SU-DHL-6 (cell line): Measurements from ENCODE around the gene ACSL5.

Source experiments
- H2AFZ ChIP-seq: fragments of 200-600 bp; sonication (generic); 2 replicates; pipeline ENCODE4 v1.6.1; 2014; ENCODE audit warnings: low read depth, mild to moderate bottlenecking, moderate library complexity, mixed read lengths, antibody characterized with exemption, low read length; ENCODE audit not compliant: severe bottlenecking
- H3F3A ChIP-seq: fragments of 200-600 bp; shearing (Covaris generic); 2 replicates; pipeline ENCODE4 v1.6.0; 2016; ENCODE audit warnings: antibody characterized with exemption, mild to moderate bottlenecking; ENCODE audit not compliant: insufficient read depth
- H3K27ac ChIP-seq: fragments of 200-600 bp; sonication (generic); 2 replicates; pipeline ENCODE4 v1.5.1; 2016; ENCODE audit warnings: low read depth, mild to moderate bottlenecking, low read length, moderate library complexity, mixed read lengths
- H3K27me3 ChIP-seq: fragments of 200-600 bp; sonication (generic), shearing (Covaris generic); 2 replicates; pipeline ENCODE4 v1.6.0; 2014; ENCODE audit warnings: mild to moderate bottlenecking, low read length
- H3K36me3 ChIP-seq: fragments of 200-600 bp; sonication (generic); 2 replicates; pipeline ENCODE4 v1.6.1; 2014; ENCODE audit warnings: mild to moderate bottlenecking, low read length, mixed read lengths
- H3K4me2 ChIP-seq: fragments of 300-600, 200-600 bp; shearing (Covaris generic), sonication (generic); 2 replicates; pipeline ENCODE4 v1.6.0; 2014; ENCODE audit warnings: low read length, low read depth, mild to moderate bottlenecking; ENCODE audit not compliant: poor library complexity, severe bottlenecking
- H3K4me3 ChIP-seq: fragments of 200-600 bp; sonication (generic); 2 replicates; pipeline ENCODE4 v1.5.1; 2014; ENCODE audit warnings: antibody characterized with exemption, low read length, mild to moderate bottlenecking, mixed read lengths; ENCODE audit not compliant: insufficient read depth, poor library complexity, severe bottlenecking
- H3K79me2 ChIP-seq: fragments of 200-600 bp; sonication (generic); 2 replicates; pipeline ENCODE4 v1.6.1; 2014; ENCODE audit warnings: mild to moderate bottlenecking, low read length, moderate library complexity; ENCODE audit not compliant: insufficient read depth
- H3K9ac ChIP-seq: fragments of 200-600 bp; sonication (generic); 2 replicates; pipeline ENCODE4 v1.7.0; 2014; ENCODE audit warnings: mild to moderate bottlenecking, low read length
- H3K9me2 ChIP-seq: fragments of 200-600 bp; sonication (generic); replicated peaks from 2 replicates; pipeline ENCODE4 v1.6.1; 2014; ENCODE audit warnings: low read length; ENCODE audit not compliant: insufficient read depth
- H3K9me3 ChIP-seq: fragments of 200-600 bp; sonication (generic); 2 replicates; pipeline ENCODE4 v1.6.1; 2014; ENCODE audit warnings: low read length, mixed read lengths; ENCODE audit not compliant: insufficient read depth
- H4K20me1 ChIP-seq: fragments of 200-600 bp; sonication (generic); 2 replicates; pipeline ENCODE4 v1.6.1; 2014; ENCODE audit warnings: low read depth, mild to moderate bottlenecking, antibody characterized with exemption, low read length, moderate library complexity, mixed read lengths
- EZH2phosphoT487 ChIP-seq: fragments of 200-600 bp; sonication (generic), shearing (Covaris generic); conservative IDR thresholded peaks from 2 replicates; pipeline ENCODE4 v1.6.1; 2018; ENCODE audit warnings: mild to moderate bottlenecking, antibody characterized with exemption, low read length, moderate library complexity, mixed read lengths
- TF ChIP-seq, protein P1 (sequence below): fragments of 200-600 bp; sonication (generic); IDR thresholded peaks from one replicate; pipeline ENCODE4 v1.5.1; 2017; ENCODE audit warnings: antibody characterized with exemption, mild to moderate bottlenecking, low read length, moderate library complexity; ENCODE audit not compliant: insufficient read depth, poor library complexity, severe bottlenecking

ACSL5 gene

DNA sequence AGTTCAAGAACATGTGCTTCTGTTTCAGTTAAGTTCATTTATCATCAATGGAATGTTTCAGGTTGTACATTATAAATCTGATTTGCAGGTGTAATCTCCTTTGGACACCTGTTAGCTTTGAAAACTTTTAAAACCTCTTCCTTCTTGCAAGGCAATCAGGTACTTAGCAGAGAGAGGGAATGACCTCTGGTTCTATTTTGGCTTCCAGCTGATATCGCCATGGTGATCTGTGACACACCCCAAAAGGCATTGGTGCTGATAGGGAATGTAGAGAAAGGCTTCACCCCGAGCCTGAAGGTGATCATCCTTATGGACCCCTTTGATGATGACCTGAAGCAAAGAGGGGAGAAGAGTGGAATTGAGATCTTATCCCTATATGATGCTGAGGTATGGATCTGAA lies 35.4 kb downstream of the ACSL5 start:
- Histone ChIP-seq H3K9me3 (no peaks in the 10 kb centered on the region), H3K4me3 (no peak overlapping the region), H3K9me2 (no peaks in the 10 kb centered on the region), H3K27me3 (no peaks in the 10 kb centered on the region), H2AFZ (no peak overlapping the region), H3K79me2 (no peaks in the 10 kb centered on the region), H3F3A (no peaks in the 10 kb centered on the region), H3K36me3 (peaks cover 4% of the 10 kb centered on the region; the same call in 1 of the 2 replicates), H3K9ac (no peak overlapping the region), H3K27ac (no peak overlapping the region), H3K4me2 (no peak overlapping the region), H4K20me1 (no peaks in the 10 kb centered on the region)
- TF ChIP-seq EZH2phosphoT487, result no peak
- TF ChIP-seq, protein P1, sequence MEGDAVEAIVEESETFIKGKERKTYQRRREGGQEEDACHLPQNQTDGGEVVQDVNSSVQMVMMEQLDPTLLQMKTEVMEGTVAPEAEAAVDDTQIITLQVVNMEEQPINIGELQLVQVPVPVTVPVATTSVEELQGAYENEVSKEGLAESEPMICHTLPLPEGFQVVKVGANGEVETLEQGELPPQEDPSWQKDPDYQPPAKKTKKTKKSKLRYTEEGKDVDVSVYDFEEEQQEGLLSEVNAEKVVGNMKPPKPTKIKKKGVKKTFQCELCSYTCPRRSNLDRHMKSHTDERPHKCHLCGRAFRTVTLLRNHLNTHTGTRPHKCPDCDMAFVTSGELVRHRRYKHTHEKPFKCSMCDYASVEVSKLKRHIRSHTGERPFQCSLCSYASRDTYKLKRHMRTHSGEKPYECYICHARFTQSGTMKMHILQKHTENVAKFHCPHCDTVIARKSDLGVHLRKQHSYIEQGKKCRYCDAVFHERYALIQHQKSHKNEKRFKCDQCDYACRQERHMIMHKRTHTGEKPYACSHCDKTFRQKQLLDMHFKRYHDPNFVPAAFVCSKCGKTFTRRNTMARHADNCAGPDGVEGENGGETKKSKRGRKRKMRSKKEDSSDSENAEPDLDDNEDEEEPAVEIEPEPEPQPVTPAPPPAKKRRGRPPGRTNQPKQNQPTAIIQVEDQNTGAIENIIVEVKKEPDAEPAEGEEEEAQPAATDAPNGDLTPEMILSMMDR, result no peak

DNA sequence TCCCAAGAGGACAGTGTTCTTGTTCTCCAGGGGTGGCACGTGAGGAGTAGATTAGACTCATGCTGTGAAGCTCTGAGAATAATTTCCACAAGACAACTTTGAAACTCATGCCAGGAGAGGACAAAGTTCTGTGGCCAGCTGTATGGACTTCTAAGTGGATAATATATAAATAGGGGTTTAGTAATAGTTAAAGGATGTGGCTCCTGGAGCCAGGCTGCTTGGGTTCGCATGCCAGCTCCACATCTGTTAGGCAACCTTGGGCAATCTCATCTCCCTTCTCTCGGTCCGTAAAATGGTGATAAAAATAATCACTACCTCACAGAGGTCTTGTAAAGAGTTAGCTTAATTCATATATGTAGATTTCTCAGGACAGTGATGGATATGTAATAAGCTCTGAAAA lies 35.8 kb downstream of the ACSL5 start:
- TF ChIP-seq, protein P1, result no peak
- H3K36me3 ChIP-seq, result peaks cover 5% of the 10 kb centered on the region; the same call in 1 of the 2 replicates

DNA sequence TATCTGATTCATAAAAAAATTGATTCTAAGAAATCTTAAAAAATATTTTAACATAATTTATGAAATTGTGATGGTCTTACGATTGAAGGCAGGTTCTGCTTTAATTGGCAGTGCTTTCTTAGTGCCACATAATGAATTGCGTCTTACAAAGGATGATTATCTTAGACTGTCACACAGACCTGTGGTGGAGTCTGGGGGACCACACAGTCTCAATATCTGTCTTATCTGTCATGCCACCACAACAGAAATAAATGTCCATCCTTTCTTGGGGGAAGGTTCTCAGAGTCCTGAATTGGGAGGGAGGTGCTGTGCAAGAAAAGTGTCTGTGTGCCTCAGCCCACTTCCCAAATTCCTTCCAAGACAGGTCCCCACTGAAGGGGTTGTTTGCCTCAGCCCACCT lies 38.8 kb downstream of the ACSL5 start:
- H2AFZ ChIP-seq, result no peak overlapping the region
- TF ChIP-seq EZH2phosphoT487, result no peak
- TF ChIP-seq, protein P1, result no peak

More for the DNA sequence above, 35.8 kb downstream of the ACSL5 start:
- Histone ChIP-seq H3K79me2 (no peaks in the 10 kb centered on the region), H3K27ac (no peak overlapping the region), H3K27me3 (no peaks in the 10 kb centered on the region), H3K9me2 (no peaks in the 10 kb centered on the region), H3K9ac (no peak overlapping the region), H3K9me3 (no peaks in the 10 kb centered on the region), H3K4me3 (no peak overlapping the region), H2AFZ (no peak overlapping the region), H3F3A (no peaks in the 10 kb centered on the region), H4K20me1 (no peaks in the 10 kb centered on the region), H3K4me2 (no peak overlapping the region)

DNA sequence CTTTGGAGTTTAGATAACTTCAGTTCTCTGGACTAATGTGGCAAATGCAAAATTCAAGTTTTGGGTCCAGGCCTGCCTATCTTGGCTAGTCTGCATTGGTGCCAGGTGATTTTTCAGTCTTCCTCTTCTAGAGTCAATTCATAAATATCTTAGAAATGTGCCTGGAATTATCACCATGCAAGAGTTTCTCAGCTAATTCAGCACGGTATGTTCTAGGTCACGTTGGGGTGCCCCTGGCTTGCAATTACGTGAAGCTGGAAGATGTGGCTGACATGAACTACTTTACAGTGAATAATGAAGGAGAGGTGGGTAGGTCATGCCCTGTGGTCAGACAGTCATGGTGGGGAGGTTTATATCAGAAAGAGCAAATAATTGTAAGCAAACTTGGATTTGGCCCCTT lies 47.8 kb downstream of the ACSL5 start:
- Histone ChIP-seq H3K79me2 (no peaks in the 10 kb centered on the region), H3K9ac (no peak overlapping the region), H2AFZ (no peak overlapping the region), H3K4me2 (no peak overlapping the region), H3K27me3 (no peaks in the 10 kb centered on the region), H4K20me1 (no peaks in the 10 kb centered on the region), H3K27ac (no peak overlapping the region), H3K9me2 (no peaks in the 10 kb centered on the region), H3K9me3 (no peaks in the 10 kb centered on the region), H3K36me3 (peaks cover 7% of the 10 kb centered on the region; the same call in 1 of the 2 replicates), H3F3A (0 out of 2 replicates have a peak, but pooled peaks cover 2% of the 10 kb centered on the region), H3K4me3 (no peak overlapping the region)
- TF ChIP-seq, protein P1, result no peak
- TF ChIP-seq EZH2phosphoT487, result no peak

More for the DNA sequence above, 38.8 kb downstream of the ACSL5 start:
- peaks cover 5% of the 10 kb centered on the region; the same call in 1 of the 2 replicates for H3K36me3 ChIP-seq
- no peaks in the 10 kb centered on the region for H3K27me3 ChIP-seq
- no peak overlapping the region for H3K27ac ChIP-seq
- no peak overlapping the region for H3K4me3 ChIP-seq
- H3K9me2 ChIP-seq, result no peaks in the 10 kb centered on the region
- H4K20me1 ChIP-seq, result no peaks in the 10 kb centered on the region
- no peaks in the 10 kb centered on the region for H3K9me3 ChIP-seq
- H3K79me2 ChIP-seq, result no peaks in the 10 kb centered on the region
- no peak overlapping the region for H3K4me2 ChIP-seq
- no peak overlapping the region for H3K9ac ChIP-seq
- no peaks in the 10 kb centered on the region for H3F3A ChIP-seq
